Lower lobe of right lung (tissue), 2 donors: ENCODE measurements around the gene XRCC4. TPM values are rescaled to one million over a fixed set of nuclear protein-coding genes. Genes with fewer than 3 reads are reported as not detected.
"Not testable (repeated sequence)": the region's sequence is repeated elsewhere in the genome, so short reads cannot be mapped to it uniquely, and the experiment has no call there.

Source experiments
- ATAC-seq, 2 donors: fragments of 200-7000 bp; cut with Tn5 transposase; one replicate each; pipeline ENCODE4 v1.9.1; 2020 to 2022; ENCODE audit warnings: mild to moderate bottlenecking in 2 of 2, moderate library complexity in 2 of 2
- DNase-seq: peaks from one replicate; pipeline ENCODE4 v3.0.0-alpha.2; 2020
- H3K27ac ChIP-seq: fragments of 200-600 bp; one replicate; pipeline ENCODE4 v1.8.0; 2022
- H3K27me3 ChIP-seq: fragments of 200-600 bp; one replicate; pipeline ENCODE4 v1.8.0; 2022; ENCODE audit warnings: low read depth
- H3K36me3 ChIP-seq: fragments of 200-600 bp; one replicate; pipeline ENCODE4 v1.8.0; 2022; ENCODE audit warnings: mild to moderate bottlenecking
- H3K4me1 ChIP-seq: fragments of 200-600 bp; one replicate; pipeline ENCODE4 v1.8.0; 2022
- H3K4me3 ChIP-seq: fragments of 200-600 bp; one replicate; pipeline ENCODE4 v1.8.0; 2022; ENCODE audit warnings: mild to moderate bottlenecking
- H3K9me3 ChIP-seq: fragments of 200-600 bp; one replicate; pipeline ENCODE4 v1.8.0; 2022
- CTCF ChIP-seq: fragments of 200-600 bp; IDR thresholded peaks from one replicate; pipeline ENCODE4 v1.8.0; 2022; ENCODE audit warnings: antibody characterized with exemption, mild to moderate bottlenecking
- intact Hi-C: fragments of 100-400 bp; cut with DNase I; formaldehyde crosslinking; loops from one replicate; pipeline ENCODE4 v1.11.0; 2022
- total RNA-seq: library from RNA; stranded (reverse); fragmentation: NEBNext Ultra II Directional; extraction: Animal tissue kit (Norgen Biotek cat#: 25700); gene quantifications from one replicate; pipeline ENCODE4 v1.2.1, GENCODE V29; 2021
- donor health status: DM: no; HTN: yes; CAD: no; lungs with severe emphysema.

Gene XRCC4
- total RNA-seq, 1 donor from 2014 or later: 9.2 TPM

- H3K27me3 ChIP-seq: no peaks in the 10 kb centered on the region
- intact Hi-C loops: no loop called here
- ATAC-seq: no peak
These were observed 22.2 kb upstream of the XRCC4 start for GRCh38 chr5:83055166-83055565.

GRCh38 chr5:83058726-83059125 lies 18.6 kb upstream of the XRCC4 start:
- intact Hi-C loops: no loop called here
- no peaks in the 10 kb centered on the region for H3K27me3 ChIP-seq
- H3K27ac ChIP-seq: no peak overlapping the region
- peaks cover 7% of the 10 kb centered on the region for H3K4me1 ChIP-seq
- no peak for TF ChIP-seq CTCF
- peaks cover 16% of the 10 kb centered on the region for H3K36me3 ChIP-seq
- no peak overlapping the region for H3K4me3 ChIP-seq
- H3K9me3 ChIP-seq: no peaks in the 10 kb centered on the region
- no peak for DNase-seq
- ATAC-seq: no peak

More at GRCh38 chr5:83055166-83055565, 22.2 kb upstream of the XRCC4 start:
- no peak for TF ChIP-seq CTCF
- Histone ChIP-seq H3K4me1 (peaks cover 7% of the 10 kb centered on the region), H3K36me3 (peaks cover 10% of the 10 kb centered on the region), H3K27ac (no peak overlapping the region), H3K9me3 (no peaks in the 10 kb centered on the region), H3K4me3 (no peak overlapping the region)
- DNase-seq: no peak

GRCh38 chr5:83059341-83059740 lies 18.0 kb upstream of the XRCC4 start:
- Histone ChIP-seq H3K4me3 (no peak overlapping the region), H3K27ac (no peak overlapping the region), H3K4me1 (peaks cover 7% of the 10 kb centered on the region), H3K9me3 (no peaks in the 10 kb centered on the region), H3K27me3 (no peaks in the 10 kb centered on the region), H3K36me3 (peaks cover 16% of the 10 kb centered on the region)
- intact Hi-C loops: no loop called here
- ATAC-seq: no peak
- TF ChIP-seq CTCF: no peak
- DNase-seq: no peak

GRCh38 chr5:83066548-83067110 lies 10.7 kb upstream of the XRCC4 start:
- no peak for TF ChIP-seq CTCF

DNA sequence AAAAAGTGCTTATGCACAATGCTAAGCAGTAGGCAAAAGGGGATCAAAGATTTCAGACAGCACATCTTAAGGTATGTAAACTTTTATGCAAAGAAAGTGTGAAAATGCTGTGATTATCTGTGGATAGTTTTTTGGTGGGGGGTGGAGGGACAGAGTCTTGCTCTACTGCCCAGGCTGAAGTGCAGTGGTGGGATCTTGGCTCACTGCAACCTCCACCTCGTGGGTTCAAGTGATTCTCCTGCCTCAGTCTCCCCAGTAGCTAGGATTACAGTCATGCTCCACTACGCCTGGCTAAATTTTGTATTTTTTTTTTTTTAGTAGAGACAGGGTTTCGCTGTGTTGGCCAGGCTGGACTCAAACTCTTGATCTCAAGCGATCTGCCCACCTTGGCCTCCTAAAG lies 10.0 kb upstream of the XRCC4 start:
- DNase-seq, H3K27ac ChIP-seq, H3K27me3 ChIP-seq, H3K36me3 ChIP-seq, H3K4me3 ChIP-seq, H3K4me1 ChIP-seq, intact Hi-C loops, H3K9me3 ChIP-seq, ATAC-seq: not testable (repeated sequence)

More at GRCh38 chr5:83066548-83067110, 10.7 kb upstream of the XRCC4 start:
- intact Hi-C loops: no loop called here
- Histone ChIP-seq H3K4me1 (no peaks in the 10 kb centered on the region), H3K9me3 (no peaks in the 10 kb centered on the region), H3K27me3 (no peaks in the 10 kb centered on the region), H3K4me3 (no peak overlapping the region), H3K27ac (no peak overlapping the region), H3K36me3 (peaks cover under 1% of the 10 kb centered on the region)
- no peak for DNase-seq
- no peak for ATAC-seq

- no peak for ATAC-seq
- DNase-seq: no peak
- Histone ChIP-seq H3K4me3 (no peak overlapping the region), H3K27ac (no peak overlapping the region), H3K27me3 (no peaks in the 10 kb centered on the region), H3K4me1 (peaks cover 16% of the 10 kb centered on the region), H3K9me3 (no peaks in the 10 kb centered on the region), H3K36me3 (no peaks in the 10 kb centered on the region)
- no peak for TF ChIP-seq CTCF
- intact Hi-C loops: no loop called here
These were observed 8.1 kb upstream of the XRCC4 start for GRCh38 chr5:83069096-83069799.
